Measurements from ENCODE around the gene SCAMP4. TPM values are rescaled to one million over a fixed set of nuclear protein-coding genes. Genes with fewer than 3 reads are reported as not detected.

SCAMP4 gene
- polyA plus RNA-seq, 1 of the 3 experiments (the other 2 are of a cell fraction) = 30.0 TPM

DNA sequence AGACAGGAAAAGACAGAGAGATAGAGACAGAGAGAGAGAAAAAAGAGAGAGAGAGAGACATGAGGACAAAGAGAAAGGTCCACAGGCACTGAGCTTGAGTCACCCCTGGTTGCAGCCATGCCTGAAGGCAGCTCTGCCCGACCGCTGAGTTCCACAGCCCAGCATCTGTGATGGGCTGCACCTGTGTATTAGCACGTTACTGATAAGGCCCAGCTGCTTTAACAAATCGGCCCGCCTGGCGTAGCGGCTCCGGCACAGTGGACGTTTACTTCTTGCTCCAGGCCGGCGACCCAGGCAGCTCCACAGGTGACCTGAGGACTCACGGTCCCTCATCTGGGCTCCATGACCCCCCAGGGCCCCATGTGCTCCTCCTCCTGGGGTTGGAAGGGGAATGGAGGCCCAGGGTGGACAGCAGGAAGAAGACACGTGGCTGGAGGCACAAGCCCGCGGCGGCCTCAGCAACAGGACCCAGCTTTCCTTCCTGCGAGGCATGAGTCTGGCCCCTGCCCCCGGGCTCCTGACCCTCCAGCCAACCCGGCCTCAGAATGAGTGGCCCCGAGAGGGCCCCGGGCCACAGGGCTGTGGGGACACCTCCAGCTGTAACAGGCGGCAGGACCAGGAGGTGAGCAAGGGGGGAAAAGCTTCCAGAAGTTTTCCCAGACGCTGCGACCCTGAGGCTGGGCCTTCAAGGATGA lies 31.9 kb downstream of the SCAMP4 start (continued):
- TF ChIP-seq, protein P1, sequence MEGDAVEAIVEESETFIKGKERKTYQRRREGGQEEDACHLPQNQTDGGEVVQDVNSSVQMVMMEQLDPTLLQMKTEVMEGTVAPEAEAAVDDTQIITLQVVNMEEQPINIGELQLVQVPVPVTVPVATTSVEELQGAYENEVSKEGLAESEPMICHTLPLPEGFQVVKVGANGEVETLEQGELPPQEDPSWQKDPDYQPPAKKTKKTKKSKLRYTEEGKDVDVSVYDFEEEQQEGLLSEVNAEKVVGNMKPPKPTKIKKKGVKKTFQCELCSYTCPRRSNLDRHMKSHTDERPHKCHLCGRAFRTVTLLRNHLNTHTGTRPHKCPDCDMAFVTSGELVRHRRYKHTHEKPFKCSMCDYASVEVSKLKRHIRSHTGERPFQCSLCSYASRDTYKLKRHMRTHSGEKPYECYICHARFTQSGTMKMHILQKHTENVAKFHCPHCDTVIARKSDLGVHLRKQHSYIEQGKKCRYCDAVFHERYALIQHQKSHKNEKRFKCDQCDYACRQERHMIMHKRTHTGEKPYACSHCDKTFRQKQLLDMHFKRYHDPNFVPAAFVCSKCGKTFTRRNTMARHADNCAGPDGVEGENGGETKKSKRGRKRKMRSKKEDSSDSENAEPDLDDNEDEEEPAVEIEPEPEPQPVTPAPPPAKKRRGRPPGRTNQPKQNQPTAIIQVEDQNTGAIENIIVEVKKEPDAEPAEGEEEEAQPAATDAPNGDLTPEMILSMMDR (IDR thresholded peaks at IDR 0.05) = no peak

DNA sequence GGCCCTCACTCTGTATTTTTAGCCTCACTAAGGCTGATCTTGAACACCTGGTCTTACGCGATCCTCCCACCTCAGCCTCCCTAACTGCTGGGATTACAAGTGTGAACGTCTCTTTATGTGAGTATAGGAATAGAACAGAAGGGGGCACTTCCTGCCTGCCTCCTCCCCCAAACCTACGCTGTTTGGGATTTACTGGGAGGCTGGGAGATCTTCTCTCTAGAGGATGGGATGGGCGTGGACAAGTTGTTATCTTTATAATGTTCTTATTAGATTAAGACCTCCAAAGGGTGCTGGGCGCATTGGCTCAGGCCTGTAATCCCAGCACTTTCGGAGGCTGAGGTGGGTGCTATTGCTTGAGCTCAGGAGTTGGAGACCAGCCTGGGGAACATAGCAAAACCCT lies 32.9 kb downstream of the SCAMP4 start:
- 84% methylated on average over 7 of the region's 7 CpGs for WGBS (ENCODE audit: low lambda C conversion rate)
- H3K4me1 ChIP-seq (ENCODE audit: control insufficient read depth in 1 of 2, insufficient read depth in 2 of 2, low read depth in 1 of 2, low read length in 1 of 2) = peaks cover 6 to 12% of the 10 kb centered on the region in 2 experiments; a peak in 3 of 4 replicates
- H3K9ac ChIP-seq = no peak overlapping the region
- H3K36me3 ChIP-seq (replicated peaks in 1 of 2; ENCODE audit: control insufficient read depth in 1 of 2, insufficient read depth in 2 of 2, low read length in 1 of 2) = no peaks in the 10 kb centered on the region
- DNase-seq = no peak
- no peaks in the 10 kb centered on the region for H3K9me2 ChIP-seq
- H3F3A ChIP-seq (replicated peaks; ENCODE audit: insufficient read depth) = peaks cover 15% of the 10 kb centered on the region
- H4K20me1 ChIP-seq (ENCODE audit: insufficient read depth) = peaks cover 10% of the 10 kb centered on the region
- POLR2A ChIA-PET = no interaction called here
- TF ChIP-seq, protein P2, sequence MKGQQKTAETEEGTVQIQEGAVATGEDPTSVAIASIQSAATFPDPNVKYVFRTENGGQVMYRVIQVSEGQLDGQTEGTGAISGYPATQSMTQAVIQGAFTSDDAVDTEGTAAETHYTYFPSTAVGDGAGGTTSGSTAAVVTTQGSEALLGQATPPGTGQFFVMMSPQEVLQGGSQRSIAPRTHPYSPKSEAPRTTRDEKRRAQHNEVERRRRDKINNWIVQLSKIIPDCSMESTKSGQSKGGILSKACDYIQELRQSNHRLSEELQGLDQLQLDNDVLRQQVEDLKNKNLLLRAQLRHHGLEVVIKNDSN (IDR thresholded peaks at IDR 0.05; ENCODE audit: borderline replicate concordance, low read depth) = no peak
- TF ChIP-seq, protein P3, sequence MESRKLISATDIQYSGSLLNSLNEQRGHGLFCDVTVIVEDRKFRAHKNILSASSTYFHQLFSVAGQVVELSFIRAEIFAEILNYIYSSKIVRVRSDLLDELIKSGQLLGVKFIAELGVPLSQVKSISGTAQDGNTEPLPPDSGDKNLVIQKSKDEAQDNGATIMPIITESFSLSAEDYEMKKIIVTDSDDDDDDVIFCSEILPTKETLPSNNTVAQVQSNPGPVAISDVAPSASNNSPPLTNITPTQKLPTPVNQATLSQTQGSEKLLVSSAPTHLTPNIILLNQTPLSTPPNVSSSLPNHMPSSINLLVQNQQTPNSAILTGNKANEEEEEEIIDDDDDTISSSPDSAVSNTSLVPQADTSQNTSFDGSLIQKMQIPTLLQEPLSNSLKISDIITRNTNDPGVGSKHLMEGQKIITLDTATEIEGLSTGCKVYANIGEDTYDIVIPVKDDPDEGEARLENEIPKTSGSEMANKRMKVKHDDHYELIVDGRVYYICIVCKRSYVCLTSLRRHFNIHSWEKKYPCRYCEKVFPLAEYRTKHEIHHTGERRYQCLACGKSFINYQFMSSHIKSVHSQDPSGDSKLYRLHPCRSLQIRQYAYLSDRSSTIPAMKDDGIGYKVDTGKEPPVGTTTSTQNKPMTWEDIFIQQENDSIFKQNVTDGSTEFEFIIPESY (IDR thresholded peaks at IDR 0.05; ENCODE audit: borderline replicate concordance, low read depth) = no peak
- TF ChIP-seq, protein P4, sequence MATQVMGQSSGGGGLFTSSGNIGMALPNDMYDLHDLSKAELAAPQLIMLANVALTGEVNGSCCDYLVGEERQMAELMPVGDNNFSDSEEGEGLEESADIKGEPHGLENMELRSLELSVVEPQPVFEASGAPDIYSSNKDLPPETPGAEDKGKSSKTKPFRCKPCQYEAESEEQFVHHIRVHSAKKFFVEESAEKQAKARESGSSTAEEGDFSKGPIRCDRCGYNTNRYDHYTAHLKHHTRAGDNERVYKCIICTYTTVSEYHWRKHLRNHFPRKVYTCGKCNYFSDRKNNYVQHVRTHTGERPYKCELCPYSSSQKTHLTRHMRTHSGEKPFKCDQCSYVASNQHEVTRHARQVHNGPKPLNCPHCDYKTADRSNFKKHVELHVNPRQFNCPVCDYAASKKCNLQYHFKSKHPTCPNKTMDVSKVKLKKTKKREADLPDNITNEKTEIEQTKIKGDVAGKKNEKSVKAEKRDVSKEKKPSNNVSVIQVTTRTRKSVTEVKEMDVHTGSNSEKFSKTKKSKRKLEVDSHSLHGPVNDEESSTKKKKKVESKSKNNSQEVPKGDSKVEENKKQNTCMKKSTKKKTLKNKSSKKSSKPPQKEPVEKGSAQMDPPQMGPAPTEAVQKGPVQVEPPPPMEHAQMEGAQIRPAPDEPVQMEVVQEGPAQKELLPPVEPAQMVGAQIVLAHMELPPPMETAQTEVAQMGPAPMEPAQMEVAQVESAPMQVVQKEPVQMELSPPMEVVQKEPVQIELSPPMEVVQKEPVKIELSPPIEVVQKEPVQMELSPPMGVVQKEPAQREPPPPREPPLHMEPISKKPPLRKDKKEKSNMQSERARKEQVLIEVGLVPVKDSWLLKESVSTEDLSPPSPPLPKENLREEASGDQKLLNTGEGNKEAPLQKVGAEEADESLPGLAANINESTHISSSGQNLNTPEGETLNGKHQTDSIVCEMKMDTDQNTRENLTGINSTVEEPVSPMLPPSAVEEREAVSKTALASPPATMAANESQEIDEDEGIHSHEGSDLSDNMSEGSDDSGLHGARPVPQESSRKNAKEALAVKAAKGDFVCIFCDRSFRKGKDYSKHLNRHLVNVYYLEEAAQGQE (IDR thresholded peaks at IDR 0.05; ENCODE audit: low read depth, low read length) = no peak
- TF ChIP-seq EP300 (IDR thresholded peaks at IDR 0.05; ENCODE audit: borderline replicate concordance in 1 of 2, low read depth in 1 of 2, low read length in 1 of 2) = no peak
- no peak overlapping the region for H2AFZ ChIP-seq (ENCODE audit: low read depth)
- no peak overlapping the region for H3K27ac ChIP-seq (ENCODE audit: low read depth in 2 of 2, low read length in 1 of 2)
- CTCF ChIA-PET = no interaction called here
- no peak overlapping the region for H3K4me2 ChIP-seq
- H3K79me2 ChIP-seq (ENCODE audit: insufficient read depth) = peaks cover 18% of the 10 kb centered on the region
- no peaks in the 10 kb centered on the region for H3K9me3 ChIP-seq
- no peak overlapping the region for H3K4me3 ChIP-seq (ENCODE audit: low read depth in 2 of 2, low read length in 1 of 2)
- no peaks in the 10 kb centered on the region for H3K27me3 ChIP-seq (ENCODE audit: insufficient read depth)
